Neural progenitor cell (in vitro differentiated cells): ENCODE results near the gene ZNF622. TPM values are rescaled to one million over a fixed set of nuclear protein-coding genes. Genes with fewer than 3 reads are reported as not detected.
A peak's percentile ranks its signal among the peaks of the same experiment; 100 is the strongest.

ENCODE experiments used
- DNase-seq: peaks from one replicate; pipeline ENCODE4 v3.0.0-alpha.2; 2016; ENCODE audit warnings: low spot score
- H2AFZ ChIP-seq: fragments of 200-600 bp; sonication (generic); replicated peaks from 2 replicates; pipeline ENCODE4 v1.6.1; 2016; ENCODE audit warnings: antibody characterized with exemption
- H3F3A ChIP-seq: fragments of 200-600 bp; sonication (generic); 2 replicates; pipeline ENCODE4 v1.6.1; 2016; ENCODE audit warnings: antibody characterized with exemption, low read depth
- H3K27ac ChIP-seq: fragments of 200-600 bp; sonication (generic); 2 replicates; pipeline ENCODE4 v1.5.1; 2016; ENCODE audit warnings: mild to moderate bottlenecking
- H3K27me3 ChIP-seq: fragments of 200-600 bp; sonication (generic); 2 replicates; pipeline ENCODE4 v1.6.1; 2016; ENCODE audit warnings: mild to moderate bottlenecking, moderate library complexity
- H3K36me3 ChIP-seq: fragments of 200-600 bp; sonication (generic); 2 replicates; pipeline ENCODE4 v1.5.1; 2016
- H3K4me1 ChIP-seq: fragments of 200-600 bp; sonication (generic); 2 replicates; pipeline ENCODE4 v1.6.1; 2016; ENCODE audit warnings: mixed run types
- H3K4me2 ChIP-seq: fragments of 200-600 bp; sonication (generic); 2 replicates; pipeline ENCODE4 v1.6.1; 2016
- H3K4me3 ChIP-seq: fragments of 200-600 bp; sonication (generic); 2 replicates; pipeline ENCODE4 v1.5.1; 2016
- H3K79me2 ChIP-seq: fragments of 200-600 bp; sonication (generic); 2 replicates; pipeline ENCODE4 v1.6.1; 2016; ENCODE audit warnings: low read depth
- H3K9ac ChIP-seq: fragments of 200-600 bp; sonication (generic); 2 replicates; pipeline ENCODE4 v1.6.1; 2016
- H3K9me3 ChIP-seq: fragments of 200-600 bp; sonication (generic); 2 replicates; pipeline ENCODE4 v1.5.1; 2016; ENCODE audit warnings: low read depth
- H4K20me1 ChIP-seq: fragments of 200-600 bp; sonication (generic); 2 replicates; pipeline ENCODE4 v1.6.1; 2016; ENCODE audit warnings: low read depth
- H3K27ac Mint-ChIP-seq: 3 replicates; pipeline ENCODE4 v1.8.0; 2021; ENCODE audit warnings: mixed read lengths
- H3K27me3 Mint-ChIP-seq: 2 replicates; pipeline ENCODE4 v1.8.0; 2022; ENCODE audit warnings: low read depth, mild to moderate bottlenecking, inconsistent platforms, moderate library complexity, mixed read lengths; ENCODE audit not compliant: insufficient read depth
- H3K36me3 Mint-ChIP-seq: 3 replicates; pipeline ENCODE4 v1.8.0; 2021; ENCODE audit warnings: mixed read lengths
- H3K4me1 Mint-ChIP-seq: 3 replicates; pipeline ENCODE4 v1.8.0; 2021; ENCODE audit warnings: mixed read lengths
- H3K4me3 Mint-ChIP-seq: 3 replicates; pipeline ENCODE4 v1.8.0; 2021; ENCODE audit warnings: mild to moderate bottlenecking, moderate library complexity, mixed read lengths
- H3K9me3 Mint-ChIP-seq: 3 replicates; pipeline ENCODE4 v1.8.0; 2020; ENCODE audit warnings: mixed read lengths
- EZH2 ChIP-seq: fragments of 200-600 bp; sonication (generic); IDR thresholded peaks from 2 replicates; pipeline ENCODE4 v1.6.1; 2017; ENCODE audit warnings: antibody characterized with exemption, mild to moderate bottlenecking, moderate library complexity
- EZH2phosphoT487 ChIP-seq: fragments of 200-600 bp; sonication (generic); IDR thresholded peaks from 2 replicates; pipeline ENCODE4 v1.6.1; 2017; ENCODE audit warnings: antibody characterized with exemption
- total RNA-seq: library from RNA; depleted of rRNA; stranded (reverse); fragments of >200 nt; gene quantifications from 2 replicates; pipeline ENCODE4 v1.2.3, GENCODE V29; 2015; ENCODE audit warnings: low replicate concordance
- TF ChIP-seq, protein P1 (sequence below): fragments of 200-600 bp; sonication (generic); IDR thresholded peaks from 2 replicates; pipeline ENCODE4 v1.5.1; 2017; ENCODE audit warnings: antibody characterized with exemption, mild to moderate bottlenecking

The ZNF622 gene
- total RNA-seq, 1 donor from 2014 or later: 14.6 TPM

DNA sequence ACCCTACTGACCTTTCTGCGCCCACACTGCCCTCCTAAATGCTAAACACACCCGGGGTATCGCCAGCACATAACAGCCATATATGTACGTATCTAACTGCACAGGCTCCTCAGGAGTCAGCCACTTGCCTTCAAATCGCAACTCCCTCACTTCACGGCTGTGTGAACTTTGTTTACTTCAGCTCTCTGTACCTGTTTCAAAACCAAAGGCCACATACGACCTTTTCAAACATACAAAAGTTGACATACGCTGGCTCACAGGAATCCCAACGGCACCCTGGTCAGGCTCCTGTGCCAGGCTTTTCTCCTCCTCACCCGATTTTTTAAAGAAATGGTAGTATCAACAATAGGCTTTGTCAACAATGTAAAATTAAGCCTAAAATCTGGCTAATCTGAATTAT, 39.0 kb upstream of the ZNF622 start:
- no peaks in the 10 kb centered on the region for H4K20me1 ChIP-seq
- no peak overlapping the region for H3K4me3 Mint-ChIP-seq
- H3K9me3 Mint-ChIP-seq: peaks cover 2% of the 10 kb centered on the region
- no peak overlapping the region for H3K27ac ChIP-seq
- no peak overlapping the region for H3K9ac ChIP-seq
- H2AFZ ChIP-seq: no peak overlapping the region
- H3K36me3 ChIP-seq: no peaks in the 10 kb centered on the region
- H3K4me2 ChIP-seq: no peak overlapping the region
- H3K79me2 ChIP-seq: no peaks in the 10 kb centered on the region
- peaks cover 4% of the 10 kb centered on the region for H3K4me1 ChIP-seq
- peaks cover 13% of the 10 kb centered on the region for H3K4me1 Mint-ChIP-seq
- no peaks in the 10 kb centered on the region for H3K27me3 ChIP-seq
- peaks cover 8% of the 10 kb centered on the region for H3K27me3 Mint-ChIP-seq
- H3K4me3 ChIP-seq: no peak overlapping the region
- no peak overlapping the region for H3K27ac Mint-ChIP-seq
- H3F3A ChIP-seq: no peaks in the 10 kb centered on the region
- TF ChIP-seq, protein P1, sequence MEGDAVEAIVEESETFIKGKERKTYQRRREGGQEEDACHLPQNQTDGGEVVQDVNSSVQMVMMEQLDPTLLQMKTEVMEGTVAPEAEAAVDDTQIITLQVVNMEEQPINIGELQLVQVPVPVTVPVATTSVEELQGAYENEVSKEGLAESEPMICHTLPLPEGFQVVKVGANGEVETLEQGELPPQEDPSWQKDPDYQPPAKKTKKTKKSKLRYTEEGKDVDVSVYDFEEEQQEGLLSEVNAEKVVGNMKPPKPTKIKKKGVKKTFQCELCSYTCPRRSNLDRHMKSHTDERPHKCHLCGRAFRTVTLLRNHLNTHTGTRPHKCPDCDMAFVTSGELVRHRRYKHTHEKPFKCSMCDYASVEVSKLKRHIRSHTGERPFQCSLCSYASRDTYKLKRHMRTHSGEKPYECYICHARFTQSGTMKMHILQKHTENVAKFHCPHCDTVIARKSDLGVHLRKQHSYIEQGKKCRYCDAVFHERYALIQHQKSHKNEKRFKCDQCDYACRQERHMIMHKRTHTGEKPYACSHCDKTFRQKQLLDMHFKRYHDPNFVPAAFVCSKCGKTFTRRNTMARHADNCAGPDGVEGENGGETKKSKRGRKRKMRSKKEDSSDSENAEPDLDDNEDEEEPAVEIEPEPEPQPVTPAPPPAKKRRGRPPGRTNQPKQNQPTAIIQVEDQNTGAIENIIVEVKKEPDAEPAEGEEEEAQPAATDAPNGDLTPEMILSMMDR: no peak
- TF ChIP-seq EZH2phosphoT487: no peak
- TF ChIP-seq EZH2: no peak
- H3K36me3 Mint-ChIP-seq: no peaks in the 10 kb centered on the region
- H3K9me3 ChIP-seq: no peaks in the 10 kb centered on the region
- no peak for DNase-seq

DNA sequence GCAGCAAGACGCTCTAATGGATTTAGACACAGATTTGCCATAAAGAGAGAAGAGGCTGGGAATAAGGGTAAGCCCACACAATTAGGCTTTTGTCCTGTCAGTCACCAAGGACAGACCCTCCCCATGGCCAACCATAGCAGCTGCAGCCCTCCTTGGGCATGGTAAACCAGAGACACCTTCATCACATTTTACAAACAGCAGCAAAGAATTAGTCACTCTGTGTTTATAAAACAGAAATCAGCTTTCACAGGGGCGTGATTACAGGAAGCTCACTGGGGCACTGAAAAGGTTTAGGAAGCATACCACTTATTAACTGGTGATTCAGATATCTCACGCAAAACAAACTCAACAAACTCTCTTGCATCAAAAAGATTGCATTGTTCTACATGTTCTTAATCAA, 37.3 kb upstream of the ZNF622 start:
- Histone ChIP-seq H3K4me2 (no peak overlapping the region), H3K9me3 (no peaks in the 10 kb centered on the region), H3K36me3 (no peaks in the 10 kb centered on the region), H3K4me1 (no peaks in the 10 kb centered on the region), H3K4me3 (no peak overlapping the region), H4K20me1 (no peaks in the 10 kb centered on the region), H3K79me2 (no peaks in the 10 kb centered on the region), H3K9ac (no peak overlapping the region), H3K27ac (no peak overlapping the region), H2AFZ (no peak overlapping the region), H3F3A (no peaks in the 10 kb centered on the region), H3K27me3 (no peaks in the 10 kb centered on the region)
- Mint-ChIP-seq H3K36me3 (no peaks in the 10 kb centered on the region), H3K9me3 (peaks cover 2% of the 10 kb centered on the region), H3K4me1 (peaks cover 10% of the 10 kb centered on the region), H3K27ac (no peak overlapping the region), H3K27me3 (peaks cover 5% of the 10 kb centered on the region), H3K4me3 (no peak overlapping the region)
- DNase-seq: peak; percentile 27
- no peak for TF ChIP-seq EZH2
- TF ChIP-seq, protein P1: no peak
- TF ChIP-seq EZH2phosphoT487: no peak

DNA sequence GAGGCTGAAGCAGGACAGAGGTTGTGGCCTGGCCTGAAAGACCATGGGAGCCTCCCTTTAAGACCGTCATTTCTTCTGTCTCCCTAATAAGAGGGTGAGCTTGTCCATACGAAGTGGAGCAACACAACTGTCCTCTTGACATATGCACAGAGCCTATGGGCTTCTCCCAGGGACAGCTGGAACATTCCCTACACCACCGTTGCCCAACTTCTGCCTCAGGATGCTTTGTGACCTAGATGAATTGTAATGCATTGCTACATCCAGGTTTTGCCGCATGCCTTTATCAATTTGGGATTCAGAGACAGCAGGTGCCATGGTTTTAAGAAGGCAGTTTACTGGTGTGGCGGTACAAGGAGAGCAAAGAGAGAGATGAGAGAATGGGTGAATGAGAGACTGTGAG, 34.4 kb upstream of the ZNF622 start:
- Mint-ChIP-seq H3K36me3 (no peaks in the 10 kb centered on the region), H3K27ac (no peak overlapping the region), H3K27me3 (peaks cover 5% of the 10 kb centered on the region), H3K4me1 (peaks cover 10% of the 10 kb centered on the region), H3K4me3 (no peak overlapping the region), H3K9me3 (peaks cover 7% of the 10 kb centered on the region)
- Histone ChIP-seq H3F3A (no peaks in the 10 kb centered on the region), H3K4me2 (no peak overlapping the region), H3K27me3 (no peaks in the 10 kb centered on the region), H3K36me3 (no peaks in the 10 kb centered on the region), H3K79me2 (no peaks in the 10 kb centered on the region), H3K4me1 (no peaks in the 10 kb centered on the region), H3K27ac (no peak overlapping the region), H3K9ac (no peak overlapping the region), H2AFZ (no peak overlapping the region), H3K9me3 (no peaks in the 10 kb centered on the region), H3K4me3 (no peak overlapping the region), H4K20me1 (no peaks in the 10 kb centered on the region)
- no peak for DNase-seq
- no peak for TF ChIP-seq EZH2
- TF ChIP-seq, protein P1: no peak
- no peak for TF ChIP-seq EZH2phosphoT487
